Bronchus fibroblast of lung (primary cell): ENCODE data around the gene OR6F1. TPM values are rescaled to one million over a fixed set of nuclear protein-coding genes. Genes with fewer than 3 reads are reported as not detected.

Source experiments
- total RNA-seq: library from RNA; depleted of rRNA; stranded (reverse); fragments of >200 nt; gene quantifications from 2 replicates; pipeline ENCODE4 v1.2.3, GENCODE V29; 2015

Gene OR6F1
- total RNA-seq = not detected in 2 replicates

DNA sequence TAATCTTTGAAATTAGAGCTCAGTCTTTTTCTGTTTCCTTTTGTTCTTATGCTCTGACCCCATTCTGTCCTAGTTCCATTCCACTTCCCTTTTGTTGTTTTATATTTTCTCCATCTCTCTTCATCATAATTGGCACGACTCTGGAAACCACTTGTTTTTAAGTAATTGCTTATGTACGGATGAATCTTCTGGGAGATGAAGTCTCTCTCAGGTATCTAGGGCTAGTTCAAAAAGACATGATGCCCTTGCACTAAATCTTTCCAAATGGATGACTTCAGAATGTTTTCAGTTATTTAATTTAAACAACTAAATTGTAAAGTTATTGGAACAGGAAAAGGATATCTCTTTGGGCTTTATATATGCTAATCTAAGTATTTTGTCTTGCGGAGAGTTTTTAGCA is at the start of gene OR6F1:
Gene OR6F1 (minus strand): TSS at position 101 of the 400 bp plus-strand sequence. CDS start 3,891 bp downstream, outside the sequence.

GRCh38 chr1:247760456-247760855 is 44.0 kb upstream of the OR6F1 start, which contains the start of gene OR1C1:
OR1C1 (minus strand) TSS chr1:247760556; CDS start chr1:247758406, 2,150 bp downstream.

GRCh38 chr1:247748041-247748440 is 31.6 kb upstream of the OR6F1 start, which contains the start of gene OR14A2:
OR14A2 (minus strand) TSS chr1:247748141.

DNA sequence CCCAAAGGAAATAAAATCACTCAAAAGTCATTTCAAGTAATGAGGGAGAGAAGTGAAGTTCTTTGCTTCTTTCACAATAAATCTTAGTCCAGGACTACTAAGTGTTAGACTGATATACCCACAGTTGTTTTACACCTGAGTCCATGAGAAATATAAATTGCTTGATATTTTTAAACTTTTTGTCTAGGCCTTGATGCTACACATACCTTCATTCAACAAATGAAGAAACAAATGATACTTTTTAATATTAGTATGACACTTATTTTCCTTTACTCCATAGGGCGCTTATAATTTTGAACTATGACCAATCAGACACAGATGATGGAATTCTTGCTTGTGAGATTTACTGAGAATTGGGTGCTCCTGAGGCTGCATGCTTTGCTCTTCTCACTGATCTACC is 21.9 kb upstream of the OR6F1 start, which contains the start of gene OR14K1:
Gene OR14K1 (plus strand): TSS at position 301 of the 400 bp plus-strand sequence. CDS start 0 bp downstream, at position 301.

GRCh38 chr1:247679639-247680038 is 36.8 kb downstream of the OR6F1 start, which contains the start of gene OR13G1:
OR13G1 (minus strand) TSS chr1:247679739; CDS start chr1:247673041, 6,698 bp downstream.

Other genes with a start within 250 kb of the OR6F1 start
- gene OR2C3, start 180.2 kb downstream of the OR6F1 start, total RNA-seq = not detected in 2 replicates
- not detected in 2 replicates for gene GCSAML, start 167.5 kb downstream of the OR6F1 start, total RNA-seq
- gene OR2G2, start 128.3 kb downstream of the OR6F1 start, total RNA-seq = not detected in 2 replicates
- gene OR2G3, start 111.1 kb downstream of the OR6F1 start, total RNA-seq = not detected in 2 replicates
- gene OR13G1, start 36.9 kb downstream of the OR6F1 start, total RNA-seq = not detected in 2 replicates
- gene OR14K1, start 22.0 kb upstream of the OR6F1 start, total RNA-seq = not detected in 2 replicates
- gene OR14A2, start 31.5 kb upstream of the OR6F1 start, total RNA-seq = not detected in 2 replicates
- gene OR1C1, start 43.9 kb upstream of the OR6F1 start, total RNA-seq = not detected in 2 replicates
- not detected in 2 replicates for gene OR14A16, start 107.5 kb upstream of the OR6F1 start, total RNA-seq
- not detected in 2 replicates for gene OR11L1, start 125.2 kb upstream of the OR6F1 start, total RNA-seq
- not detected in 2 replicates for gene TRIM58, start 140.5 kb upstream of the OR6F1 start, total RNA-seq
- not detected in 2 replicates for gene OR2W3, start 178.9 kb upstream of the OR6F1 start, total RNA-seq
- not detected in 2 replicates for gene OR2T8, start 203.6 kb upstream of the OR6F1 start, total RNA-seq
- gene OR2AJ1, start 208.2 kb upstream of the OR6F1 start, total RNA-seq = not detected in 2 replicates
- gene OR2L8, start 232.2 kb upstream of the OR6F1 start, total RNA-seq = not detected in 2 replicates
- not detected in 2 replicates for gene OR2AK2, start 248.6 kb upstream of the OR6F1 start, total RNA-seq